ENCODE measurements around the gene MAP4K4.

MAP4K4 gene

GRCh38 chr2:101870444-101870843, 172.9 kb downstream of the MAP4K4 start:
- DNase-seq (ENCODE audit: low read depth) = no peak

- no peak for DNase-seq (ENCODE audit: low read depth)
Measured at GRCh38 chr2:101871480-101871879, 174.0 kb downstream of the MAP4K4 start.

- no peak for DNase-seq (ENCODE audit: low read depth)
Measured at GRCh38 chr2:101872480-101872879, 175.0 kb downstream of the MAP4K4 start.

GRCh38 chr2:101873543-101873942, 176.0 kb downstream of the MAP4K4 start:
- DNase-seq (ENCODE audit: low read depth) = no peak

GRCh38 chr2:101874069-101874468, 176.6 kb downstream of the MAP4K4 start:
- no peak for DNase-seq (ENCODE audit: low read depth)

GRCh38 chr2:101879466-101879865, 182.0 kb downstream of the MAP4K4 start:
- DNase-seq (ENCODE audit: low read depth) = no peak

GRCh38 chr2:101881131-101881530, 183.6 kb downstream of the MAP4K4 start:
- no peak for DNase-seq (ENCODE audit: low read depth)

GRCh38 chr2:101882769-101883307, 185.3 kb downstream of the MAP4K4 start:
- DNase-seq (ENCODE audit: low read depth) = no peak

GRCh38 chr2:101883860-101884259, 186.4 kb downstream of the MAP4K4 start:
- DNase-seq (ENCODE audit: low read depth) = peak; percentile 27

GRCh38 chr2:101884423-101884822, 186.9 kb downstream of the MAP4K4 start:
- no peak for DNase-seq (ENCODE audit: low read depth)

GRCh38 chr2:101887328-101887727, 189.8 kb downstream of the MAP4K4 start:
- no peak for DNase-seq (ENCODE audit: low read depth)

- DNase-seq (ENCODE audit: low read depth) = no peak
Measured at GRCh38 chr2:101889460-101890098, 192.1 kb downstream of the MAP4K4 start.

- no peak for DNase-seq (ENCODE audit: low read depth)
Measured at GRCh38 chr2:101892377-101892776, 194.9 kb downstream of the MAP4K4 start.

- DNase-seq (ENCODE audit: low read depth) = no peak
Measured at GRCh38 chr2:101893681-101894381, 196.3 kb downstream of the MAP4K4 start.

- DNase-seq (ENCODE audit: low read depth) = no peak
Measured at GRCh38 chr2:101895039-101895438, 197.5 kb downstream of the MAP4K4 start.

GRCh38 chr2:101895819-101896322, 198.4 kb downstream of the MAP4K4 start:
- no peak for DNase-seq (ENCODE audit: low read depth)

- no peak for DNase-seq (ENCODE audit: low read depth)
Measured at GRCh38 chr2:101897301-101897700, 199.8 kb downstream of the MAP4K4 start.

- no peak for DNase-seq (ENCODE audit: low read depth)
Measured at GRCh38 chr2:101899265-101899664, 201.8 kb downstream of the MAP4K4 start.

GRCh38 chr2:101899871-101900270, 202.4 kb downstream of the MAP4K4 start:
- no peak for DNase-seq (ENCODE audit: low read depth)

GRCh38 chr2:101900375-101900774, 202.9 kb downstream of the MAP4K4 start:
- DNase-seq (ENCODE audit: low read depth) = no peak

- no peak for DNase-seq (ENCODE audit: low read depth)
Measured at GRCh38 chr2:101901241-101901640, 203.7 kb downstream of the MAP4K4 start.

- DNase-seq (ENCODE audit: low read depth) = no peak
Measured at GRCh38 chr2:101902169-101902568, 204.7 kb downstream of the MAP4K4 start.

GRCh38 chr2:101904916-101905315, 207.4 kb downstream of the MAP4K4 start:
- DNase-seq (ENCODE audit: low read depth) = no peak

Measured in stimulated activated CD4-positive, alpha-beta T cell treated with anti-CD3 and anti-CD28 coated beads, Interleukin-2, amount 100 ng/mL, for 4 hours (primary cell).